HG03469 (cell line): ENCODE data around the gene BRINP1.

Source experiments
- ATAC-seq: cut with Tn5 transposase; IDR thresholded peaks from one replicate; pipeline ENCODE4 v1.9.1; 2021; ENCODE audit warnings: mild to moderate bottlenecking, moderate library complexity, moderate number of reproducible peaks; ENCODE audit not compliant: unreplicated experiment

The BRINP1 gene

GRCh38 chr9:119148855-119149254, 220.4 kb downstream of the BRINP1 start:
- ATAC-seq, result no peak

- ATAC-seq, result no peak
These were observed 231.8 kb downstream of the BRINP1 start for GRCh38 chr9:119137479-119137878.

DNA sequence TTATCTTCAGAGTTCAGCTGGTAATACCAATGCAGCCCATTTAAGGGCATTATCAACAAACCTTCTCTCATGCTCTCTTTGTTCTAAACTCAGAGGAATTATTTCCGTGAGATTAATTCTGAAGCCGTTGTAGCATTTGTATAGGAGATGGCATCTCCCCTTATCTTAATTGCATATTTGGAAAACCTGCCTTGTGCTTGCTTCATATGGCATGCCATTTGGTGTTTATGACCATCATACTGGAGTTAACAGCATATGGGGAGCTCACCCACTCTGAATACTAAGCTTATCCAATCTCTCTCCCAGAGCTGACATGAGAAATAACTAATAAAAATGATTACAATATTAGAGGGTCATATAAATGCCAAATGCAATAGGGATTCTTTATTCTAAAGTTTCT, 243.2 kb downstream of the BRINP1 start:
- no peak for ATAC-seq

DNA sequence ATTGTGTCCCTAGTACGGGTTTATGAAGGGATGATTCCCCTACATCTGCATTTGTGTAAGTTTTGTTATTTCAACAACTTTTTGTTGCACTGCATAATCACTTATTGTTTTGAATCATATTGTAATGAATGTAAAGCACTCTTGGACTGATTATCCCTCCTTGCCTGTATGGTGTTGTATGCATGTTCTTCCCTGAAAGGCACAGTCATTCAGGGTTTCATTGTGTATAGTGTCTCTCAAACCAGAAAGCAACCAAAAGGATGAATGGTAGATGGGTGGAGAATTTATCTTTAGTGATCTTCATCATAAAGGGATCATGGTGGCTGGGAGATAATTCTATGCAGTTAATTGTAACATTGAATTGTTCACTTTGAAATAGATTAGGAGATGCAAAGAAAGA, 247.3 kb downstream of the BRINP1 start:
- ATAC-seq, result no peak

GRCh38 chr9:119117409-119117808, 251.8 kb downstream of the BRINP1 start:
- ATAC-seq, result no peak
